ENCODE data around the gene PCBD1. TPM values are rescaled to one million over a fixed set of nuclear protein-coding genes. Genes with fewer than 3 reads are reported as not detected.

PCBD1 gene
- total RNA-seq, 1 donor from 2014 or later, result 36.6 TPM

DNA sequence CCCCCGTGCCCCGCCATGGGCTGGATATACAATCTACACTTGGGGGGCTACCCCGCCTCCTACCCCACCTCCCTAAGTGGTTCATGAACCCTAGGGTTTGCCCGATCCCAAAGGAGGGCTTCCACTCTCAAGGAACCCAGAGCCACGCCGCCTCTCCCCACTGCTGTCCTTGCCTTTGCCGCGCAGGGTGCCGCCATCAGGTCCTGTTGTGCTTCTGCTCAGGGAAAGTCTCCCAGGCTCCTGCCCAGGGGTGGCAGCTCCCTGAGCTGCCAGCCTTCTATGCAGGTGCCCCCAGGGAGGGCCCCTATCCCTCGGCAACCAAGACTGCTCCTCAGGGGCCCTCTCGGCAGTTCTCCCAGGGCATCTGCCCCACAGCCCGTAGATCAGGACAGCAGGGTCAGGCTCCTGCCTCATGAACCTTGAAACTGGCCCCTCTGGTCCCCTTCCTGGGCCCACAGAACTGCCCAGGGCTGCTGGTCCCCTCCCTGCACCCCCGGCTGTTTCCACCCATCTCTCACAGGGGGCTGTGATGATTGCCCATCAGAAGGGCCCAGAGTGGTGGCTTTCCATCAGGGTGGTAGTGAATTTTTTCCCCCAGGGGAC lies 13.0 kb upstream of the PCBD1 start:
- peaks cover 22% of the 10 kb centered on the region for H3K27me3 Mint-ChIP-seq (ENCODE audit: unreplicated experiment)
- H3K27ac Mint-ChIP-seq (ENCODE audit: unreplicated experiment), result no peak overlapping the region
- H3K4me3 Mint-ChIP-seq (ENCODE audit: unreplicated experiment), result no peak overlapping the region
- no peak for TF ChIP-seq CTCF (IDR thresholded peaks at IDR 0.05)
- H3K9me3 Mint-ChIP-seq (ENCODE audit: unreplicated experiment), result no peaks in the 10 kb centered on the region
- no peaks in the 10 kb centered on the region for H3K4me1 Mint-ChIP-seq (ENCODE audit: unreplicated experiment)
- no peak for DNase-seq (ENCODE audit: extremely low spot score, unreplicated experiment)
- no peaks in the 10 kb centered on the region for H3K36me3 Mint-ChIP-seq (ENCODE audit: unreplicated experiment)

DNA sequence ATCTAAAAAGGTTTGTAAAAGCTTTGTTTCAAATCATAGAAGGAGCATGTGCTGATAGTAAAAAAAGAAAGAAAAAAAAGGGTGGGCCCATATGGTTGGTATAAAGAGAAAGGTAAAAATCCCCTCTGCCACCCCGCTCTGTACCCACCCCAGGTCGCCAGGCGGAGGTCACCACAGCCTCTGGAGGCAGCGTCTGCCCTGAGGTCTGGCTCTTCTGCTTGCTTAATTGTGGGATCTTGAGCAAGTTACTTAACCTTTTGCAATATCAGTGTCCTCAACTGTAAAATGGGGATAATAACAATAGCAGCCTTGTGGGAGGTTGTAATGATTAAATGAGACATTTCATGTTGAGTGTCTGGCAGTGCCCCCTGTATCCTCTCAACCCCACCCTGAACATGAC lies 10.7 kb upstream of the PCBD1 start:
- H3K27me3 Mint-ChIP-seq (ENCODE audit: unreplicated experiment), result peaks cover 19% of the 10 kb centered on the region
- H3K9me3 Mint-ChIP-seq (ENCODE audit: unreplicated experiment), result no peaks in the 10 kb centered on the region
- no peaks in the 10 kb centered on the region for H3K36me3 Mint-ChIP-seq (ENCODE audit: unreplicated experiment)
- no peak overlapping the region for H3K4me3 Mint-ChIP-seq (ENCODE audit: unreplicated experiment)
- no peak for TF ChIP-seq CTCF (IDR thresholded peaks at IDR 0.05)
- H3K27ac Mint-ChIP-seq (ENCODE audit: unreplicated experiment), result no peak overlapping the region
- DNase-seq (ENCODE audit: extremely low spot score, unreplicated experiment), result no peak
- no peaks in the 10 kb centered on the region for H3K4me1 Mint-ChIP-seq (ENCODE audit: unreplicated experiment)

GRCh38 chr10:70898687-70899086 lies 10.3 kb upstream of the PCBD1 start:
- H3K9me3 Mint-ChIP-seq (ENCODE audit: unreplicated experiment), result no peaks in the 10 kb centered on the region
- TF ChIP-seq CTCF (IDR thresholded peaks at IDR 0.05), result no peak
- H3K27ac Mint-ChIP-seq (ENCODE audit: unreplicated experiment), result no peak overlapping the region
- peaks cover 17% of the 10 kb centered on the region for H3K27me3 Mint-ChIP-seq (ENCODE audit: unreplicated experiment)
- no peak overlapping the region for H3K4me3 Mint-ChIP-seq (ENCODE audit: unreplicated experiment)
- DNase-seq (ENCODE audit: extremely low spot score, unreplicated experiment), result no peak
- H3K36me3 Mint-ChIP-seq (ENCODE audit: unreplicated experiment), result no peaks in the 10 kb centered on the region
- no peaks in the 10 kb centered on the region for H3K4me1 Mint-ChIP-seq (ENCODE audit: unreplicated experiment)

DNA sequence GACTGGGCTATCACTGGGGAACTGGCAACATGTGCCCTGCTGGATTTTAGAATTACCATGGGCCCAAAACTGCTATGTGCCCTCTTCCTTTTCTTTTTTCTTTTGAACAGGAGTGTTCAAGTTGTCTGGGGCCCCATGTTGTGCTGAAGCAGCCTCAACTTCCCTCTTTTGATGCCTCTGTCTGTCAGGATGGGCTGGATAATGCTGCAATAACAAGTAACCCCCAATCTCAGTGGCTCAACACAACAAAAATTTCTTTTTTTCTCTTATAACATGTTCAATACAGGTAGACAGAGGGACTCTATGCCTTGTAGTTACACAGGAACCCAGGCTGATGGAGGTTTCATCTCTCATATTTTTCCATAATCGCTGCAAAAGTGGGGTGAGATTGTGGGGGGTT lies 8.2 kb upstream of the PCBD1 start:
- no peaks in the 10 kb centered on the region for H3K9me3 Mint-ChIP-seq (ENCODE audit: unreplicated experiment)
- peaks cover 8% of the 10 kb centered on the region for H3K4me1 Mint-ChIP-seq (ENCODE audit: unreplicated experiment)
- H3K4me3 Mint-ChIP-seq (ENCODE audit: unreplicated experiment), result no peak overlapping the region
- no peak overlapping the region for H3K27ac Mint-ChIP-seq (ENCODE audit: unreplicated experiment)
- peaks cover 11% of the 10 kb centered on the region for H3K27me3 Mint-ChIP-seq (ENCODE audit: unreplicated experiment)
- TF ChIP-seq CTCF (IDR thresholded peaks at IDR 0.05), result no peak
- DNase-seq (ENCODE audit: extremely low spot score, unreplicated experiment), result no peak
- H3K36me3 Mint-ChIP-seq (ENCODE audit: unreplicated experiment), result no peaks in the 10 kb centered on the region

GRCh38 chr10:70894416-70894815 lies 6.1 kb upstream of the PCBD1 start:
- no peak for TF ChIP-seq CTCF (IDR thresholded peaks at IDR 0.05)
- no peaks in the 10 kb centered on the region for H3K9me3 Mint-ChIP-seq (ENCODE audit: unreplicated experiment)
- no peak for DNase-seq (ENCODE audit: extremely low spot score, unreplicated experiment)
- H3K27ac Mint-ChIP-seq (ENCODE audit: unreplicated experiment), result no peak overlapping the region
- H3K4me3 Mint-ChIP-seq (ENCODE audit: unreplicated experiment), result no peak overlapping the region
- H3K27me3 Mint-ChIP-seq (ENCODE audit: unreplicated experiment), result peaks cover 3% of the 10 kb centered on the region
- peaks cover 13% of the 10 kb centered on the region for H3K4me1 Mint-ChIP-seq (ENCODE audit: unreplicated experiment)
- H3K36me3 Mint-ChIP-seq (ENCODE audit: unreplicated experiment), result no peaks in the 10 kb centered on the region

Measured in osteocyte (in vitro differentiated cells).